Cerebellar nuclear complex (tissue), 1 donor: ENCODE measurements around the gene NOL4L.
"Not testable (repeated sequence)": the region's sequence is repeated elsewhere in the genome, so short reads cannot be mapped to it uniquely, and the experiment has no call there.

ENCODE experiments used
- DNase-seq, 2 experiments: peaks; one replicate each; lab custom pipeline; 2025; lab: John Stamatoyannopoulos, UW

Gene NOL4L

GRCh38 chr20:32596681-32597252, 11.6 kb upstream of the NOL4L start:
- DNase-seq: no peak

GRCh38 chr20:32595143-32595542, 10.0 kb upstream of the NOL4L start:
- DNase-seq: no peak

GRCh38 chr20:32594669-32595068, 9.5 kb upstream of the NOL4L start:
- DNase-seq: not testable (repeated sequence)

- no peak for DNase-seq
These were observed 9.1 kb upstream of the NOL4L start for GRCh38 chr20:32594204-32594603.

- DNase-seq: not testable (repeated sequence)
These were observed 7.5 kb upstream of the NOL4L start for GRCh38 chr20:32592616-32593015.

- no peak for DNase-seq
These were observed 6.9 kb upstream of the NOL4L start for GRCh38 chr20:32592022-32592421.

GRCh38 chr20:32589769-32590168, 4.6 kb upstream of the NOL4L start:
- no peak for DNase-seq

GRCh38 chr20:32589256-32589655, 4.1 kb upstream of the NOL4L start:
- DNase-seq: no peak

GRCh38 chr20:32588040-32588439, 2.9 kb upstream of the NOL4L start:
- DNase-seq: no peak

GRCh38 chr20:32586291-32586690, 1.2 kb upstream of the NOL4L start:
- DNase-seq: no peak

- DNase-seq: no peak
These were observed 524 bp upstream of the NOL4L start for GRCh38 chr20:32585586-32586127.

GRCh38 chr20:32583581-32584070, 1.5 kb downstream of the NOL4L start:
- DNase-seq: no peak

GRCh38 chr20:32582659-32583580, 2.2 kb downstream of the NOL4L start:
- DNase-seq: no peak

GRCh38 chr20:32581839-32582658, 3.1 kb downstream of the NOL4L start:
- DNase-seq: no peak

GRCh38 chr20:32580970-32581838, 3.9 kb downstream of the NOL4L start:
- no peak for DNase-seq

GRCh38 chr20:32580219-32580969, 4.7 kb downstream of the NOL4L start:
- DNase-seq: no peak

- no peak for DNase-seq
These were observed 6.2 kb downstream of the NOL4L start for GRCh38 chr20:32578840-32579390.

- not testable (repeated sequence) for DNase-seq
These were observed 7.1 kb downstream of the NOL4L start for GRCh38 chr20:32578062-32578461.

GRCh38 chr20:32577657-32578056, 7.5 kb downstream of the NOL4L start:
- DNase-seq: no peak

- no peak for DNase-seq
These were observed 8.1 kb downstream of the NOL4L start for GRCh38 chr20:32577023-32577422.
